GM19240 (cell line): ENCODE measurements around the gene MYO1H.
"Not testable (repeated sequence)": the region's sequence is repeated elsewhere in the genome, so short reads cannot be mapped to it uniquely, and the experiment has no call there.

Experiments
- DNase-seq: peaks from one replicate; pipeline ENCODE4 v3.0.0; 2011; ENCODE audit warnings: low spot score; ENCODE audit not compliant: insufficient read length

The MYO1H gene

DNA sequence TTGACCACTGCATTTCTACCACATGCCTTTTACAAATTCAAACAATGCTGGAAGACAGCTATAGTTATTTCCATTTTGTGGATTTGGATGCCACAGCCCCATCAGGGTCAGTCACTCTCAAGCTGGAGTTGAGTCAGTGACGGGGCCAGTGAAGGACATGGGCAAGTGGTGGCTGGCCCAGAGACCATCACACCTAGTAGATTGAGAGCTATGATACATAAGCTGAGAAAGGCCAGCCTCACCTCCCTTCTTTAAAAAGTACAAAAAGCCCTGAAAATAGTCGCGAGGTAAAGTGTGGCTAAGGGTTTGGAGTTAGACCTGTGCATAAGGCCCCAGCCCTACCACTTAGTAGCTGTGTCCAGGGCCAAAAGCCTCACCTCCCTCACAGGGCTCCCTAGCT, 125.3 kb downstream of the MYO1H start:
- DNase-seq = no peak

DNA sequence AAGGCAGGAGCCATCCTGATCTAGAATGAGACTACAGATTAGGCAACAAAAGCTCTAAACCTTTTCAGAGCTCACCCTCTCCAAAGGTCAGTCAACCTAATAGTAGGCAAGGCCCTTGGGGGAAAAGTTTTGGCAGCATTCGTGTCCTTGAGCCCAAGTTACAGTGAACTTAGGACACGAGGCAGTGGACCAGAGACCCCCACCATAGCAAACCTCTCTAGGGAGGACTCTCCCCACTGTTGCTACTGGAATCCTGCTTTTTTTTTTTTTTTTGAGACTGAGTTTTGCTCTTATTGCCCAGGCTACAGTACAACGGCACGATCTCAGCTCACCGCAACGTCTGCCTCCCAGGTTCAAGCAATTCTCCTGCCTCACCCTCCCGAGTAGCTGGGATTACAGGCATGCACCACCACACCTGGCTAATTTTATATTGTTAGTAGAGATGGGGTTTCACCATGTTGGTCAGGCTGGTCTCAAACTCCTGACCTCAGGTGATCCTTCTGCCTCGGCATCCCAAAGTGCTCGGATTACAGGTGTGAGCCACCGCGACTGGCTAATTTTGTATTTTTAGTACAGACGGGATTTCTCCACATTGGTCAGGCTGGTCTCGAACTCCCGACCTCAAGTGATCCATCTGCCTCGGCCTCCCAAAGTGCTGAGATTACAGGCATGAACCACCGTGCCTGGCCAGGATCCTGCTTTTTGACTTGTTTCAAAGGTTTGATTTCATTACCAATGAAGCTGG, 126.0 kb downstream of the MYO1H start:
- not testable (repeated sequence) for DNase-seq

DNA sequence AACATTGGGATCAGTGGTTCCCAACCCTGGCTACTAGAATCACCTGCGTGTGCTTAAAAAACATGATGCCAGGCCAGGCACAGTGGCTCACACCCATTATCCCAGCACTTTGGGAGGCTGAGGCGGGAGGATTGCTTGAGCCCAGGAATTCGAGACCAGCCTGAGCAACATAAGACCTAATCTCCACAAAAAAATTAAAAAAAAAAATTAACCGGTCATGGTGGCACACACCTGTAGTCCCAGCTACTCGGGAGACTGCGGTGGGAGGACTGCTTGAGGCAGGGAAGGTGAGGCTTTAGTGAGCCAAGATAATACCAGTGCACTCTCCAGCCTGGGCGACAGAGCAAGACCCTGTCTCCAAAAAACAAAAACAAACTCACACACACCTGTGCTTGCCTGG, 127.4 kb downstream of the MYO1H start:
- no peak for DNase-seq

DNA sequence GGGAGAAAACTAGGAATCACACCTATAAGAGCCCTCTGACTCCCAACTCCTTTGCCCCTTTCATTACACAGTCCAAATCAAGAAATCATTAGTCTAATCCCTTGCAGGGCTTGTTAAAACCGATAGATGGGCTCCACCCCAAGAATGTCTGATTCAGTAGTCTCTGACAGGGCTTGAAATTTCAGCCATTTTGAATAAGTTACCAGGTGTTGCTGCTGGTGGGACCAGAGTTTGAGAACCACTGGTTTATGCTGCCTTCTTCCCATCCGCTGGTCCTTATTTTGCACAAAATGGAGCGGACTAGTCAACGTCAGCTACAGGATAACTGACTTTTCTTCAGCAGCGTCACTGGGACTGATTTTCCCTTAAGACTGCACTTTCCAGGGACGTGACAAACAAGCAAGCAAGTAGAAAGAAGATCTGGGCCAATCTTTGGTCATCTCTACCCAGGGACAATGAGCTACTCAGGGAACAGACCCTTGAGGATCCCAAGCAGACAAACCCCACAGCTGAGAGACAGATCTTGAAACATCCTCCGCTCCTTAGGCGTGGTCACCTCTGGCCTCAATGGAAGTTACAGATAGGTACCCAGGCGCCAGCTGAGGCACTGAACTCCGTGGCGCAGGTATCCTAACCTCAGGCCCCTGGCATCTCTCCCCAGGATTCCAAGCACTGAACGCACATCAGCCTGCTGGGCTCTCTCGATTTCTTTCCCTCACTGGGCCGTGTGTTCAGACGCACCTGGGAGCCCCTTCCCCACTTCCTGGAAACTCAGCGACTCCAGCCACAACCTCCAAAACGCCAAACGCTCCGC, 128.5 kb downstream of the MYO1H start:
- no peak for DNase-seq

DNA sequence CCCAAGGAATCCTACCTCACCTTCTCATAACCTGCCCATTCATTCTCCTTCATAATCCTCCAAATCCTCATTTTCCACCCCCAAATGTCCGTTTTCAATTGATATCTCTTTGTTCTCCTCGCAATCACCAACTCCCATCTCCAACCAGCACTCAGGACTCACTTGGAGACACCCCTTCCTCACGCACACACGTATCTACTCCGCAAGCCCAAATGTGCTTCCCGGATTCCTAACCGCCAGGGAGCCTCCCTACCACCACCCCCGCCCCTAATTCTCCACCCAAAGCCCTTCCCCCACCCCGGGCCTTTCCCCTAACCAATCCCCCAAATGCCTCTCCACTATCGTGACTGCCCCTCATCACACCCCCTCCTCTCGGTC, 129.1 kb downstream of the MYO1H start:
- no peak for DNase-seq

DNA sequence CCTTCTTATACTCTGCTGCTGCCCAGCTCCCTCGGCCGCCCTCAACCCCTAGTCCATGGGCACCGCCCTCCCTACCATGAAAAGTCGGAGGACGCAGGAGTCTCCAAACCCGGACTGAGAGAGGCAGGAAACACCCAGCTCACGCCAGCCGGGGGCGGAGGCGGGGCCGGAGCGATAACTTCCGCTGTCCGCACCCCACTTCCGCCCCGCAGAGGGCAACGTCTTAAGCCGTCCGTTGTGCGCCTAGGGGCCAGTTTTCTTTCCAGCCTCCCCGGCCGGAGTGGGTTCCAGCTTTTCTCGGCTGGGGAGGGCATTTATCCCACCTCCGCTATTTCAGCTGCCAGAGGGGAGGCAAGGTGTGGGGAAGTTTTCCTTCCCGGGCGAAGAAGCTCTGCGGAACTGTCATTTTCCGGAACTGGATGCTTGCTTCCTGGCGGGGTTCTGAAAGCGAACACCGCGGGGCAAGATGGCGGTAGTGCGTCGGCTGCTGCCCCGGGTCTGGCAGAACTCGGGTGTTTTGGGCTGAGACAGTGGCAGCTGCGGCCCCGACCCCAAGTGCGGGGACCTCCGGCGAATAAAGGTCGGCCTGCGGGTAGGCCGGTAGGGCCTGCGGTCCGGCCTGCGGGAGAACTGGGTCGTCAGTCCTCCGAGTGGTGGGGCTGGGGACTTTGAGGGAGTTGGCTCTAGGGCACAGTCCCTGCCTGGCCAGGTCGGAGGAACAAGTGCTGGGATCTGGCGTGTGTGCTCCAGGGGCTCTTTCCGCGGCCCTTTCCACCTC, 129.7 kb downstream of the MYO1H start, which contains the start of the genes KCTD10 and UBE3B:
Gene KCTD10 (minus strand): TSS at position 116 of the 778 bp plus-strand sequence. CDS start 38 bp downstream, at position 78.
Gene UBE3B (plus strand): TSS at position 450 of the 778 bp plus-strand sequence. CDS start 5,918 bp downstream, outside the sequence.
- DNase-seq = peak; percentile 88

DNA sequence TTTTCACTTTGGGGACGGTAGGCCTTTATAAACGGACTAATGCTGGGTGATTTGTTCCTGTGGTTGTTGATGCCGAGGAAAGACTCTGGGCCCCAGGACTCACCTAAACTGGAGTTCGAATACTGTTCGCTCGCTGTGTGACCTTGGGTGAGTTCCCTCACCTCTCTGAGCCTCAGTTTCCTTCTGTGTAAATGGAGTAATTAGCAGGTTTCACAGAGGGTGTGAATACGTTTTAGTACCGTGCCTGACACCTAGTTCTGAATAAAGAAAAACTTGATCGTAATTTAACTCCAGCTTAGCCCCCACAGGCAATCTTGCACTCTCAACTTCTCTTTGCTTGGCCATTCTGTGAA, 130.2 kb downstream of the MYO1H start:
- no peak for DNase-seq

DNA sequence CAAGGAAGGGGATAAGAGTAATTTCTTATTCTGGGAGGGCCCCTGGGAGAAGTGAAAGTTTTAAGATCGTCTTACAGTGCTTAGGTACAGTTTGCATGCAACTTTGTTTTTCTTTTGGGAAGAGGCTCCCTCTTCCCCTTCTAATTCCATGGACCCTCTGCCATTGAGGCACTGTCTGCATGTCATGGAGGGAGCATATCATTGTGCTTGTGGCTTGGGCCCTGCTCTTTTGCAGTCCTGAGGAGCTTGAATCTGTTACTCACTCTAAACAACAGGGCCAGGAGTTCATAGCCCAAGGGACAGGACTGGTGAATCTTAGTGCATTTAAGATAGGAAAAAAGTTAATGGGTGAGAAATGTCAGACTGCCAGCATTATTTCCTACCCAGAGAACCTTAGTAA, 132.1 kb downstream of the MYO1H start:
- no peak for DNase-seq

DNA sequence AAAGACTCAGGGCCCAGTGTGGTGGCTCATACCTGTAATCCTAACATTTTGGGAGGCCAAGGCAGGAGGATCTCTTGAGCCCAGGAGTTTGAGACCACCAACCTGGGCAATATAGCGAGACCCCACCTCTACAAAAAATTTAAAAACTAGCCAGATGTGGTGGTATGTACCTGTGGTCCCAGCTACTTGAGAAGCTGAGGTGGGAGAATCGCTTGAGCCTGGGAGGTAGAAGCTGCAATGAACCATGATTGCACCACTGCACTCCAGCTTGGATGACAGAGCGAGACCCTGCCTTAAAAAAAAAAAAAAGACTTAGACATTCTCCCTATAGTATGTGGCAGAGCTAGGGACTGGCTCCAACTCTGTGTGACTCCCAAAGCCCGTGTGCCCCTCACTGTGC, 132.7 kb downstream of the MYO1H start:
- no peak for DNase-seq

DNA sequence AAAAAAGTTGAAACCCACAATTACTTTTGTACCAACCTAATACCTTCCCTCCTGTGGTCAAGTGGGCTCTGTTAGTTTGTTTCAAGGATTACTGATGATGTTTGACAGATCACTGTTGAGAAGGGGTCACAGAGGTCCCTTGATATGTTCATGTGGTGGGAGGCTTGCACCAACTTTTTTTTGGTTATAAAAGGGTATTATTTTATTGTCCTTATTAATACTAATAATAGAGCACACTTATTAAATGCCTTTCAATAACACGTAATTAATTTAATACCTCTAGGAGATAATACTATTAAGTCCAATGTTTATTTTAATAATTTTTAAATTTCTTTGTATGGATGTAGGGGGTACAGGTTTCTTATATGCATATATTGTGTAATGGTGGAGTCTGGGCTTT, 134.2 kb downstream of the MYO1H start:
- no peak for DNase-seq

DNA sequence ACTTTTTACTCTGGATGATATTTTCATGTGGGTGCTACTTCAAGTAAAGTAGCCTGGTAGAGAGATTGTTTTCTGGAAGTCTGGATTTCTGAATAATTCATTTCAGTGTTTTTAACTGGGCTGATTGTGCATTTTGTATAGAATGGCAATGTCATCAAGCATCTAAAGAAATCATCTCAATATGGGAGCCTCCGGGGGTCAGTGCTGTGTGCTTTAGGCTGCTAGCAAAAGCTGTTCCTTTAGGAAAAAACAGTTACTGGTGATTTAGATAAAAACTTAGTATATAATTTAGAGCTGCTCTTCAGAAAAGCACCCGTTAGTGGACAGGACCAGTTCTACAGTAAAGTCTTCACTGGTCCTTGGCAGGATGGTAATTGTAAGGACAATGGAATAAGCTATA, 134.8 kb downstream of the MYO1H start:
- no peak for DNase-seq

DNA sequence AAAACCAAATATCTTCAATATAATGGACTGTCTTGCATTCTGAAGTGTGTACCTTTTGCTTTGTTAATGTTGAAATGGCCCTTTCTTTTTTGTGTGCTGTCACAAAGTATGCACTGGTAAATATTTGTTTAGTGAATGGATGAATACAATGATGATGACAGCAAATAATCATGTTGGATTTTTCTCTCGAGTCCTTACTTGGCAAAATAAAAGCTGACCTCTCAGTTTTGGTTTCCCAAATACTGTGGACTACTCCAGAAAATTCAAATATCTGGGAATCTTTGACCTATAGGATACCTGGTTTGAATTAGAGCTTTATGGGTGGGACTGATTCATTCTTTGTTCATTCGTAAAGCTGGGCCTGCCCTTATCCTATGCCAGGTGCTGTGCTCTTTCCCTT, 135.2 kb downstream of the MYO1H start:
- no peak for DNase-seq

DNA sequence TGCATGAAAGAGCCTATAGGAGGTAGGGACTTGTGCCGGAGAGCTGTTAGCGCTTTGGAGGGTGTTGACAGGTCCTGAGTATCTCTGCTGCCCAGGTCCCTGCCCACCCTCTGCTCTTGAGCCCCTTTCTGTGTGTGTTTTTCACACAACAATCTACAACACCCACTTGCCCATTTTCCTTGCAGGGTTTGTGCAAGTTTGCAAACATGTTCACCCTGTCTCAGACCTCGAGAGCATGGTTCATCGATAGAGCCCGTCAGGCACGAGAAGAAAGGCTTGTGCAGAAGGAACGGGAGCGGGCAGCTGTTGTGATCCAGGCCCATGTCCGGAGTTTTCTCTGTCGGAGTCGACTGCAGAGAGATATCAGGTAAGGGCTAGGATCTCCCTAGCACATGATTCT, 135.6 kb downstream of the MYO1H start:
- DNase-seq = no peak

DNA sequence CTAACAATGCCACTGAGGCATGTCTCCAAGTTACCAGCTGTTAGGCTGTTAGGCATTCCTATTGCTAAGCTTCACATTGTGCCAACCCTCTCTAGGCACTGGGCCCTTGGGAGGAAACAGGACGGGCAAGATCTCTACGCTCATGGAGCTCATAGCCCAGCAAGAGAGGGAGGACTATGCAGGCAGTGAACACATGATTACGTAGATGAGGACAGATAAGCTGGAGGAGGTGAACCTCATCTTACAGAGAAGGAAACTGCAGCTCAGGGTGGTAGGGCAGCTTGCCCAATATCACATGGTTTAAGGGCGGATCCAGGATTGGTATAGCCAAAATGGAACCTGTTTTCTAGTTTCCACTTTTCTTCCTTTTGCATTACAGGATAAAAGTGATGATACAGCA, 137.5 kb downstream of the MYO1H start:
- no peak for DNase-seq

DNA sequence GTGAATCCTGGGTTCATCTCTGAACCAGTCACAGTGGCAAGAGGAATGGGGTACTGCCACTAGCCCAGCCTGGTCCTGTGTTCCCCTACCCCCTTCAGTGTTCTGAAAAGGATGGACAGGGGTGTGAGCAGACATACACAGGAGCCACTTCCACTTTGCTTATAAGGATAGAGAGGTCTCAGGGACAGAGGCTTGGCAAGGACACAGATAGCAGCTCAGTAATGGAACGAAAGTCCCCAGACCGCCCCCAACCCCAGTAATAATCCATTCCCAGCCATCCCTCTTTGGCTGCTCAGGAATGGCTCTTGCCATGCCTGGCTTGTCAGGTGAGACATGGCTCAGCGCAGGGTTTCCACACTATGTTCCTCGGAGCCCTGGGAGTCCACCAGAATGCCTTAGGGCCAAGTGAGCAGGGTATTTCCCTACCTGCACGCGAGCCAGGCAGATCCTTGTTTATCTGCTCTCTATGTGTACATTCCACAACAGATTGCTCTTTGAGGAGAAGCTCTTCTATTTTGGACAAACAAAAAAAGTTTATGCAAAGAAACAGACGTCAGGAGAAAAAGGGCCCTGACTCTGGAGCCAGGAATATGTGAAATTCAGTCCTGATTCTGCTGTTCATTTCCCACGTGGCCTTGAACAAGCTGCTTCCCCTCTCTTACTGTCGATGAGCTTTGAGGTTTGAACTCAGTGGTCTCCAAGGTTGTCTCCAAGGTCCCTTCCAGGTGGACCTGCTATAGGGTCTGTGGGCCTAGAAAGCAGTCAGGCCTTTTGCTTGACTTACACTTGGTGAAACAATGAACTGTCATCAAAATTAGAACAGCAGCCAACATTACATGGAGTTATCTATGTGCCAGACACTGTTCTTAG, 139.7 kb downstream of the MYO1H start:
- DNase-seq = no peak

DNA sequence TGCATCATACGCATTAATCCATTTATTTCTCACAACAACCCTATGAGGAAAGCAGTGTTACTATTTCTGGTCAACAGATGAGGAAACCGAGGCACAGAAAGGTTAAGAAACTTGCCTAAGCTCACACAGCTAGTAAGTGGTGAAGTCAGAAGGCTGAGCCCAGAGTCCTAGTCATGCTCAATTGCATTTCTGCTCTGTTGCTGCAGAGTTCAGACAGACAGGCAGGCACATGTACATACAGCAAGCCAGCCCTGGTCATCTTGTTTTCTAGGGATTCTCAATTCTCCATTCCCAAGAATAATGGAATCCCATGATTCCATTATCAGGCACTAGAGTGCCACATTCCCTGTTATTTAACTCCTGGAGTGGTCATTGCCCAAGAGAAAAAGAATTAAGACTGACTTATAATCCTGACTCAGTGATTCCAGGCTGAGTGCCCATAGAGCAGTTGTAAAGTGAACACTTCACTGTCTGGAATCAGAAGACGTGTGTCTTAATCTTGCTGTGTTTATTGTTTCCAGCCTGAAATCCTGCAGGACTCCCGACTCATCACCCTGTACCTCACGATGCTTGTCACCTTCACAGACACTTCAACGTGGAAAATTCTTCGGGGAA, 140.5 kb downstream of the MYO1H start:
- DNase-seq = no peak

DNA sequence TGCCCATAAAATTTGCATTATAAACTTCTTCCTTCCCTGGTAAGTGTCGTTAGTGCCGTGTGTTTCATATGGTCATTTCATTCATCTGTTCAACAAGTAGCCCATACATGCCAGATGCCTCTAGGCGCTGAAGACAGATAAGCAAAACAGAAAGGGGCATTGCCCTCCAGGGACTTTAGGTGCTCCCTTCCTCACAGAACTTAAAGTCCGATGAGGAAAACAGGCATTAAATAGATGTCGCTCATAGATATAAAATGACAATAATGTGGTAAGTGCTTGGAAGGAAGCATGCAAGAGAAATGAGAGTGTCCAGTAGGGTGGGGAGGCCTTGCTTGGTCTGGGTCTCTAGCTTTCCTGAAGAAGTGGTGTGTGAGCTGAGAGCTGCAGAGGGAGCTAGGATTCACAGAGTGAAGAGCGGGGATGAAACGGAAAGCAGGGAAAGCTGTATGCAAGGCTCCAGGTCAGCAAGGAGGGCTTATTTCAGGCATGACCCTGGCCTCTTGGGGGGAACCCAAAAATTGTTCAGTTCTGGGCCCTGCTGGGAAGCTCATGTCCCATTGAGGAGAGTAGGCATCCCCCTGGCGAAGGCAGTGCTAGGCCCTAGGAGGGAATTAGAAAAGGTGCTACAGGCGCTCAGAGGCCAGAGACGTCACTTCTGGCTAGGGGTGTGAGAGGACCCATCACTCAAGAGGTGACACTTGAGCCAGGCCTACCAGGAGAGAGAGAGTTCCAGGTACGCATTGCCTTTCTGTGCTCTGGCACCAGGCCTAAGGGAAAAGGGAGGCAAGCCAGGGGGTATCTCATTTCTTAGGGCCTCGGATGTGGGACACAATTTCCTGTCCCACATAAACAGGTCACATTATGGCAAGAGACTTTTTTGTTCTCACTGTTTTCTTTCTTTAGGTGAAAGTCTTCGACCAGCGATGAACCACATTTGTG, 141.6 kb downstream of the MYO1H start:
- no peak for DNase-seq

DNA sequence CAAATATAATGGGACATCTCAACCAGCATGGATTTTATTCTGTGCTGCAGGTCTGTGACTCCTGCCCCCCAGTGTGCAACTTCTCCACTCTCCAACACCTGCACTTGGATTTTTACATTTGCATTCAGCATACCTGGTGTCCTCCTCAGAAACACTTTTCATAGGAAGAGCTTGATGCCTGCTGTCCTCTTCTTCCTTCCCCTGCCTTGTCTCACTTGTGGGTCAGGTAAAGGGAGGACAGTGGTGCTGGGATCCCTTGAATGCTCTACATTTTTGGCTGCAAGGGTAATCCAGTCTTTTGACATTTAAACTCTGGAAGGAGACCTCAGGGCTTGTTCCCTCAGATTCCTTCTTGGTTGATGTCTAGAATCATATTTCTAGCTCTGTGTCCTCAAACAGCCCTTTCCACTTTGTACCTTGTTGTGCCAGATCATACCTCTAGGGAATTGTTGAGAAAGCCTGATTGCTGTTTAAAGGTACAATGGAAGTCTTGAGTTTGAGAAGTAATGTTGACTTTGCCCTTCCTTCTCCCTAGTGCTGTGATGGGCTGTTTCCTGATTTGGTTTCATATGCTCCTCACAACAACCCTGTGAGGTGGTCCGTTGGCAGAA, 142.4 kb downstream of the MYO1H start:
- no peak for DNase-seq

DNA sequence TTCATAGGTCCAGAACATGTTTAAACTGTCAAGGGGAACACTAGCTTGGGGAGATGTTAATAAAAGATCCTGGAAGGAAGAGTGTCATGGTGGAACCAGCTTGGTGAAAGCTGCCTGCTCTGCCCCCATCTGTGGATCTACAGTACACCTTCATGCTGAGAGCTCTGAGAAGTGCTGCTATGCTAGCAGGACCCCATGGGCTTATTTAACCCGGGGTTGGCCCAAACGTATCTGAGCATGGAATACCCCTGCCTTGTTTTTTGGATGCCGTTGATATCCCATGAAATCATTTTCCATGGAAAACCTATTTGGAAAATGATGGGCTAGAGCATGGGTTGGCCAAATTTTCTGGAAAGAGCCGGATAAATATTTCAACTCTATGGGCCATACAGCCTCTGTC, 144.0 kb downstream of the MYO1H start:
- no peak for DNase-seq
